Measurements from ENCODE around the gene SPATA19. TPM values are rescaled to one million over a fixed set of nuclear protein-coding genes. Genes with fewer than 3 reads are reported as not detected.

SPATA19 gene
- total RNA-seq, 1 experiment from 2014 or later: not detected

- DNase-seq (ENCODE audit: low read depth): no peak
Measured at GRCh38 chr11:133818302-133818701, 27.0 kb downstream of the SPATA19 start.

DNA sequence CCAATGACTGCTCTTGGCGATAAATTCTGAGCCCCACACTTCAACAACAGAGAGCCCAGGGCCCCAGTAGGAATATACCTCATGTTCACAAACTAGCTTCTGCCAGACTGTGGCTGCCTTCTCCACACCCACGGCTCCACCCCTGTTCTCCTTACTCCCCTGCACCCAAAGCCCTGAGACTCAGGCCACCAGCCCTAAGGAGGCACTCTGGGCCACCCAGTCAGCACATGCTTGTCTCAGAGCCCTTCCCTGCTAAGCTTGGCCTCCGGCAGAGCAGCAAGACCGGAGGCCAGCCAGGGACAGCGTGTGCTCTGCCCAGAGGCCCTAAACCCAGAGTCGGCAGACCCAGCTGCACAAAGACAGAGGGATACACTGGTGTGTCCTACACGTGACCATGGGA is 27.9 kb downstream of the SPATA19 start:
- no peak for DNase-seq (ENCODE audit: low read depth)

GRCh38 chr11:133816146-133816870 is 29.0 kb downstream of the SPATA19 start:
- DNase-seq (ENCODE audit: low read depth): no peak

DNA sequence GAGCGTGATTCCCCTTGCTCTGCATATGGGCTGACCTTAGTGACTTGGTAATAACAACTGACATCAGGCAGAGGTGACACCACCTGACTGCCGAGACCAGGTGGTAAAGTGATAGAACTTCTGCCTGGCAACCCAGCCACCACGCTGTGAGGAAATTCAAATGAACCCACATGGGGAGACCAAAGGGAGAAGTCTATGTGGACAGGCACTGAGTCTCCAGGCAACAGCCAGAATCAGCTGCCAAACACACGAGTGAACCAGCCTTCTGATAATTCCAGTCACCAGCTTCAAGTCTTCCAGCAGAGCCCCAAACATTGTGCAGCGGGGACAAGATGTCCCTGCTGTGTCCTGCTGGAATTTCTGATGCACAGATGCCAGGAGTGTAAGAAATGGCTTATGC is 29.7 kb downstream of the SPATA19 start:
- DNase-seq (ENCODE audit: low read depth): no peak

GRCh38 chr11:133814588-133815100 is 30.7 kb downstream of the SPATA19 start:
- no peak for DNase-seq (ENCODE audit: low read depth)

DNA sequence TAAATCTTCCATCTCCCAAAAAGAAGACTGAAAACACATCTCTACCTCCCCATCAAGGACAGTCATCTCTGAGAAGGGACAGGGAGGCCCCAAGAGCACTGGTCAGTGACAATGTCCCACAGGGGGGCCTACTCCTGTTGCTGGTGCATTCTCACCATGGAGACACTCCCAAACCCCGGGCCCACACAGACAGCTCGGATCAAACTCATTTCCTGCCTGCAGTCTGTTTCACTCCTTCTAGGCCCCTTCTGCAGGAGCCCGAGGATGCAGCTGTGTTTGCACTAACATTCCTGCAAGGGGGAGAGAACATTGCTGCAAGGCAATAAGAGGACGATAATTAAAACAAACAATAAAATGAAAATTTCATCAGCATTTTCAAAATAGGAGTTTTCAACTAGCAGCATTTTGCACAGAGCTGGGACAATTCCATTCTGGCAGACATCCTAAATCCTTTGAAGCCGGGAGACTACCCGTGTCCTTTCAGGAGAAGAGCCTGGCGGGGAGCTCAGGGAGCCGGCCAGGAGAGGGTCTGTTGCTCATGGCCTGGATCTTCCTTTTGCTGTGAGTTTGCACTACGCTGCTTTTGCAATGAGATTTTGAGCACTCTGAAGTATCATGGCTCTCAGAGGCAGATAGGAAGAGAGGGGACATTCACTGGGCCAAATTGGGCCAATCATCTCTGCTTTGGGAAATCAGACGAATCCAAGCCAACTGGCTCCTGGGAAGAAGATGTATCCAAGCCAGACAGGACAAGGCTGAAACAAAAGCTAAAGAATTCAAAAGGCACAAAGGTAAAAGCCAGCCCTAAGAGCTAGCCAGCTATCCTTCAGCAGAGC is 33.2 kb downstream of the SPATA19 start:
- no peak for DNase-seq (ENCODE audit: low read depth)

- DNase-seq (ENCODE audit: low read depth): no peak
Measured at GRCh38 chr11:133810766-133811165, 34.5 kb downstream of the SPATA19 start.

- no peak for DNase-seq (ENCODE audit: low read depth)
Measured at GRCh38 chr11:133809569-133810491, 35.5 kb downstream of the SPATA19 start.

DNA sequence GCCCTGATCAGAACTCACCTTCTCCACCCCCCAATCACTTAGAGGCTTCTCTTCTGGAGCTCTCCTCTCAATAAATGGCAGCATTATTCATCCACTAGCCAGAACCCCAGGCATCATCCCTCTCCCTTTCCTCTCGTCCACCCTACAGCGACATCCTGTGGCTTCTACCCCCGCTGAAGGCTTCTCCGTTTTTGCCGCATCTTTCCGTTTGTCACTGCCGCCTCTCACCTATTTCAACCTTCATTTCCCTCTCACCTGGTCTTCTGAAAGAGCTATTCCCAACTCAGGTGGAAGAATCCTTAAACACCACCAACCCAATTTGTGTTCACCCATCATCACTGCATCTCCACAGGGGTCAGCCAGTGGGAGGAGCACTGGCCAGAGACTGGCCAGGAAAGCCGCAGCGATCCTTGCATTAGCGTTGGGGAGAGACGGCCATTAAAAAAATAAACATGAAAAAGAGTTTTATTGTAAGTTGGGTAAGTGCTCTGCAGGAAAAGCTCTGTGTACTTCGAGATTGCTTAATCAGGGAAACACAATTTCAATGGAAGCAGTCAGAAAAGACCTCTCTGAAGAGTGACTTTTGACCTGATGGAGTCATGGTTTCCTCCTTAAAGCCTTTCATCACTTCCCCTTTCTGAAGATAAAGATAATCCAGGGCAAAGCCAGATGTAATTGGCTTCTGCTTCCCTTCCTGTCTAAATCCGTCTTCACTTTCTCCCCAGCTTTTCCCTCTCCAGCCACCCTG is 36.7 kb downstream of the SPATA19 start:
- DNase-seq (ENCODE audit: low read depth): no peak

DNA sequence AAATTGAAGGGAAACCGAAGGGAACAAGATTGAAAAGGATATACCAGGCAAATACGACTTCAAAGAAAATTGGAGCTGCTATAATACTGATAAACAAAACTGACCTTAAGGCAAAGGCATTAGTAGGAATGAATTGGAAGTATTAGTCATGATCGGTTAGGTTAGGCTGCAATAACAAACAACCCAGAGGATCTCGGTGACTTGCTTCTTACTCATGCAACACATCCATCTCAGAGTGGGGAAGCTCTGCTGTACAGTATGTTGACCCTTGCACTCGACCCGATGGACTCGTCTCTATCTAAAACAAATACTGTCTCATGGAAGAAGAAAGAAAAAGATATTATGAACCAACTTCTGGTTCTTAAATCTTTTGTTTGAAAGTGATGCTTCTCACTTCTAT is 42.3 kb downstream of the SPATA19 start:
- DNase-seq (ENCODE audit: low read depth): no peak

GRCh38 chr11:133801356-133801755 is 44.0 kb downstream of the SPATA19 start:
- DNase-seq (ENCODE audit: low read depth): no peak

DNA sequence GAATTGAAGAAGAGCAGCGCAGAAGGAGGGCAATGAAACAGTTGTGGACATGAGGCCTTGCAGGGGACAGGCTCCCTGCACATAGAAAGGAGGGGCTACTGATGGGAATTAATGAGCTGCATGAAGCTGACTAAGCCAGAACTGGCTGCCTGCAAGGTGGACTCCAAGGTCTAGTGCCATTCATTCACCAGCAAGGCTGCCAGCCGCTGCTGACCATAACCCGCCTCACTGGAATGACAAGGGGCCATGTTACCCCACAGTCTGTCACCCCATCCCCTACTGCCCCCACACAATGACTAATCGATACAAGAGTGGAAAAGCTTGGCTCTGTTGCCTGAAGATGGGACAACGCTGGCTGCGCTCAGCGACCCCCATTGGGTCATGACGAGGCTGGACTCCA is 44.6 kb downstream of the SPATA19 start:
- DNase-seq (ENCODE audit: low read depth): no peak

- no peak for DNase-seq (ENCODE audit: low read depth)
Measured at GRCh38 chr11:133797554-133797953, 47.8 kb downstream of the SPATA19 start.

GRCh38 chr11:133796043-133796795 is 49.1 kb downstream of the SPATA19 start:
- no peak for DNase-seq (ENCODE audit: low read depth)

- DNase-seq (ENCODE audit: low read depth): no peak
Measured at GRCh38 chr11:133795088-133795487, 50.2 kb downstream of the SPATA19 start.

GRCh38 chr11:133794205-133794604 is 51.1 kb downstream of the SPATA19 start:
- DNase-seq (ENCODE audit: low read depth): no peak

DNA sequence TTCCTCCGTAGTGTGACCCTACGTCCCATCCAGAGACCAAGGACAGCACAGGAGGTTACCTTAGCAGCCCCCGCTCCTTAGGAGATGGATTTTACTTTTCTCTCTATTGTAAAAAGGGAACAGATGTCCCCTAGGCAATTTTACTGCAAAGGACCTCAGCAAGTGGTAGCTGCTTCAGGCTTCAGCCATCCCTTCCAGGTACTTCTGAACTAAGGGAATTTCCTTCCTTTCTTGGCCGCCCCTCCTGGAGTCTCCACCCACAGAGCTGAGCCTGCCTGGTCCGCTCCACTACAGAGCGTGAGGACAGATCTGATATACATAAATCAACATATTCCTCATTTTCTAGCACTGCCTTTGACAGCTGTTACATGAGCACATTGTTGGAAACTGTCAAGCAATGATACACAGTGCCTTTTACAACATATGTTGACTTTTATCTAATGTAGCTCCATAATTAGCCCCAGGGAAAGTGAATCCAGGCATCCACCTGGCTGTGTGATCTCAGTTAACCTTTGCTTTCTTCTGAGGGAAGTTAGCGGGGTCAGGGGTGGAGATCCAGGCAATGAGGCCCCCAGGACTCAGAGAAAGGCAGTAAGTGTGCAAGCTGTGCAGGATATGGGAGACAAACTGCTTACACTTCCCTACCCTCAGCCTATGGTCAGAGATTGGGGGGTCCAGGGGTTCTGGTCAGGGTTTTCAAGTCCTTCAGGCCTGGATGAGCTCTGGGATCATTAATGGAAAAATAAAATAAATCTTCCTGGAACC is 51.9 kb downstream of the SPATA19 start:
- no peak for DNase-seq (ENCODE audit: low read depth)

GRCh38 chr11:133790995-133791394 is 54.3 kb downstream of the SPATA19 start:
- DNase-seq (ENCODE audit: low read depth): no peak

All from RPMI7951 (cell line).